ENCODE data around the gene ZNF177. TPM values are rescaled to one million over a fixed set of nuclear protein-coding genes. Genes with fewer than 3 reads are reported as not detected.
A peak's percentile ranks its signal among the peaks of the same experiment; 100 is the strongest.
"Not testable (repeated sequence)": the region's sequence is repeated elsewhere in the genome, so short reads cannot be mapped to it uniquely, and the experiment has no call there.

Gene ZNF177
- total RNA-seq, result 10 to 100 TPM in 1 of 2 donors, 1 to 10 TPM in 1; 9.9 to 11.5 TPM
- 10 to 100 TPM; 14.7 to 16.9 TPM for polyA plus RNA-seq (ENCODE audit: insufficient read length in 2 of 2)
- long read RNA-seq, donor 1, result 0 reads
- long read RNA-seq, donor 2, result 0 reads
- long read RNA-seq, donor 3, result 0 reads
- long read RNA-seq, donor 4, result 0 reads

- H3K36me3 ChIP-seq (ENCODE audit: control insufficient read depth, insufficient read depth, low read length), result peaks cover 13% of the 10 kb centered on the region
- no peak within 1 kb of the TSS for H3K27ac ChIP-seq (ENCODE audit: low read depth, low read length)
- peak; percentile 24 to 86 (median 43) for DNase-seq (ENCODE audit: low read depth in 4 of 6, low spot score in 6 of 6)
- no peaks in the 10 kb centered on the region for H3K27me3 ChIP-seq (ENCODE audit: control insufficient read depth, insufficient read depth, low read length)
- under 1% methylated on average over 21 of the region's 28 CpGs for WGBS (ENCODE audit: insufficient coverage)
- H3K4me1 ChIP-seq (ENCODE audit: control insufficient read depth, insufficient read depth, low read length), result peaks cover 4% of the 10 kb centered on the region
- peak within 1 kb of the TSS; percentile 60 for H3K4me3 ChIP-seq (ENCODE audit: low read depth, low read length)
- peaks cover 6% of the 10 kb centered on the region for H3K9me3 ChIP-seq (ENCODE audit: control insufficient read depth, insufficient read depth, low read length)
Measured at GRCh38 chr19:9362905-9363304, at the start of gene ZNF177. TSS of gene ZNF177 (plus strand) at chr19:9363013. CDS start at chr19:9378312, 15,299 bp downstream.

GRCh38 chr19:9313756-9314155 is 49.1 kb upstream of the ZNF177 start:
- Histone ChIP-seq H3K36me3 (ENCODE audit: control insufficient read depth, insufficient read depth, low read length) (no peaks in the 10 kb centered on the region), H3K27ac (ENCODE audit: low read depth, low read length) (no peak overlapping the region), H3K4me3 (ENCODE audit: low read depth, low read length) (no peak overlapping the region), H3K27me3 (ENCODE audit: control insufficient read depth, insufficient read depth, low read length) (no peaks in the 10 kb centered on the region), H3K9me3 (ENCODE audit: control insufficient read depth, insufficient read depth, low read length) (no peaks in the 10 kb centered on the region), H3K4me1 (ENCODE audit: control insufficient read depth, insufficient read depth, low read length) (peaks cover 4% of the 10 kb centered on the region)
- 74% methylated on average over 4 of the region's 4 CpGs for whole genome bisulfite sequencing (ENCODE audit: insufficient coverage)
- DNase-seq (ENCODE audit: low read depth in 4 of 6, low spot score in 6 of 6), result no peak

- Histone ChIP-seq H3K27ac (ENCODE audit: low read depth, low read length) (no peak overlapping the region), H3K4me1 (ENCODE audit: control insufficient read depth, insufficient read depth, low read length) (peaks cover 21% of the 10 kb centered on the region), H3K4me3 (ENCODE audit: low read depth, low read length) (no peak overlapping the region), H3K36me3 (ENCODE audit: control insufficient read depth, insufficient read depth, low read length) (peaks cover 3% of the 10 kb centered on the region), H3K27me3 (ENCODE audit: control insufficient read depth, insufficient read depth, low read length) (no peaks in the 10 kb centered on the region), H3K9me3 (ENCODE audit: control insufficient read depth, insufficient read depth, low read length) (no peaks in the 10 kb centered on the region)
- no peak for DNase-seq (ENCODE audit: low read depth in 4 of 6, low spot score in 6 of 6)
- WGBS (ENCODE audit: insufficient coverage), result 95% methylated on average over 13 of the region's 23 CpGs
Measured at GRCh38 chr19:9321338-9321737, 41.5 kb upstream of the ZNF177 start.

GRCh38 chr19:9321756-9322155 is 41.1 kb upstream of the ZNF177 start:
- not testable (repeated sequence) for H3K27ac ChIP-seq (ENCODE audit: low read depth, low read length); DNase-seq (ENCODE audit: low read depth in 4 of 6, low spot score in 6 of 6); H3K27me3 ChIP-seq (ENCODE audit: control insufficient read depth, insufficient read depth, low read length); H3K36me3 ChIP-seq (ENCODE audit: control insufficient read depth, insufficient read depth, low read length); H3K9me3 ChIP-seq (ENCODE audit: control insufficient read depth, insufficient read depth, low read length); H3K4me3 ChIP-seq (ENCODE audit: low read depth, low read length)
- peaks cover 21% of the 10 kb centered on the region for H3K4me1 ChIP-seq (ENCODE audit: control insufficient read depth, insufficient read depth, low read length)
- WGBS (ENCODE audit: insufficient coverage), result 96% methylated on average over 8 of the region's 14 CpGs

- not testable (repeated sequence) for H3K9me3 ChIP-seq (ENCODE audit: control insufficient read depth, insufficient read depth, low read length); H3K27me3 ChIP-seq (ENCODE audit: control insufficient read depth, insufficient read depth, low read length); H3K27ac ChIP-seq (ENCODE audit: low read depth, low read length); H3K36me3 ChIP-seq (ENCODE audit: control insufficient read depth, insufficient read depth, low read length); DNase-seq (ENCODE audit: low read depth in 4 of 6, low spot score in 6 of 6); H3K4me3 ChIP-seq (ENCODE audit: low read depth, low read length)
- H3K4me1 ChIP-seq (ENCODE audit: control insufficient read depth, insufficient read depth, low read length), result peaks cover 21% of the 10 kb centered on the region
- whole genome bisulfite sequencing (ENCODE audit: insufficient coverage), result 98% methylated on average over 7 of the region's 10 CpGs
Measured at GRCh38 chr19:9322201-9322600, 40.6 kb upstream of the ZNF177 start.

- H3K4me1 ChIP-seq (ENCODE audit: control insufficient read depth, insufficient read depth, low read length), result peaks cover 21% of the 10 kb centered on the region
- 1% methylated on average over 9 of the region's 9 CpGs for WGBS (ENCODE audit: insufficient coverage)
Measured at GRCh38 chr19:9323557-9323918, 39.3 kb upstream of the ZNF177 start.

GRCh38 chr19:9323919-9324583 is 38.8 kb upstream of the ZNF177 start, which contains the start of gene ZNF559:
TSS of gene ZNF559 (plus strand) at chr19:9324179. CDS start at chr19:9338550, 14,371 bp downstream.
- H3K4me1 ChIP-seq (ENCODE audit: control insufficient read depth, insufficient read depth, low read length), result peaks cover 21% of the 10 kb centered on the region
- H3K36me3 ChIP-seq (ENCODE audit: control insufficient read depth, insufficient read depth, low read length), result peaks cover 10% of the 10 kb centered on the region
- H3K27me3 ChIP-seq (ENCODE audit: control insufficient read depth, insufficient read depth, low read length), result no peaks in the 10 kb centered on the region
- peak; percentile 86 to 98 (median 94) for DNase-seq (ENCODE audit: low read depth in 4 of 6, low spot score in 6 of 6)
- 0% methylated on average over 37 of the region's 48 CpGs for WGBS (ENCODE audit: insufficient coverage)
- H3K27ac ChIP-seq (ENCODE audit: low read depth, low read length), result peak within 1 kb of the TSS; percentile 92
- H3K4me3 ChIP-seq (ENCODE audit: low read depth, low read length), result peak within 1 kb of the TSS; percentile 89
- peaks cover 13% of the 10 kb centered on the region for H3K9me3 ChIP-seq (ENCODE audit: control insufficient read depth, insufficient read depth, low read length)

More at GRCh38 chr19:9323557-9323918, 39.3 kb upstream of the ZNF177 start:
- H3K36me3 ChIP-seq (ENCODE audit: control insufficient read depth, insufficient read depth, low read length), result peaks cover 10% of the 10 kb centered on the region
- peak overlapping the region; percentile 89 for H3K4me3 ChIP-seq (ENCODE audit: low read depth, low read length)
- peak overlapping the region; percentile 92 for H3K27ac ChIP-seq (ENCODE audit: low read depth, low read length)
- peak in 3 of 6 donors; percentile 47 to 91 (median 86) for DNase-seq (ENCODE audit: low read depth in 4 of 6, low spot score in 6 of 6)
- H3K9me3 ChIP-seq (ENCODE audit: control insufficient read depth, insufficient read depth, low read length), result peaks cover 8% of the 10 kb centered on the region
- H3K27me3 ChIP-seq (ENCODE audit: control insufficient read depth, insufficient read depth, low read length), result no peaks in the 10 kb centered on the region

GRCh38 chr19:9324584-9324962 is 38.2 kb upstream of the ZNF177 start:
- no peak for DNase-seq (ENCODE audit: low read depth in 4 of 6, low spot score in 6 of 6)
- Histone ChIP-seq H3K27me3 (ENCODE audit: control insufficient read depth, insufficient read depth, low read length) (no peaks in the 10 kb centered on the region), H3K36me3 (ENCODE audit: control insufficient read depth, insufficient read depth, low read length) (peaks cover 10% of the 10 kb centered on the region), H3K9me3 (ENCODE audit: control insufficient read depth, insufficient read depth, low read length) (peaks cover 13% of the 10 kb centered on the region), H3K4me3 (ENCODE audit: low read depth, low read length) (peak overlapping the region; percentile 89), H3K4me1 (ENCODE audit: control insufficient read depth, insufficient read depth, low read length) (peaks cover 21% of the 10 kb centered on the region), H3K27ac (ENCODE audit: low read depth, low read length) (peak overlapping the region; percentile 92)
- 42% methylated on average over 6 of the region's 9 CpGs for WGBS (ENCODE audit: insufficient coverage)

GRCh38 chr19:9329999-9330398 is 32.8 kb upstream of the ZNF177 start:
- Histone ChIP-seq H3K4me1 (ENCODE audit: control insufficient read depth, insufficient read depth, low read length) (peaks cover 6% of the 10 kb centered on the region), H3K27ac (ENCODE audit: low read depth, low read length) (no peak overlapping the region), H3K27me3 (ENCODE audit: control insufficient read depth, insufficient read depth, low read length) (no peaks in the 10 kb centered on the region), H3K9me3 (ENCODE audit: control insufficient read depth, insufficient read depth, low read length) (peaks cover 23% of the 10 kb centered on the region), H3K36me3 (ENCODE audit: control insufficient read depth, insufficient read depth, low read length) (peaks cover 9% of the 10 kb centered on the region), H3K4me3 (ENCODE audit: low read depth, low read length) (no peak overlapping the region)
- DNase-seq (ENCODE audit: low read depth in 4 of 6, low spot score in 6 of 6), result no peak
